HL-60 (cell line): ENCODE data around the gene HSPBAP1.

Experiments used
- POLR2AphosphoS5 ChIP-seq: IDR thresholded peaks from 2 replicates; pipeline ENCODE4 v1.6.1; 2012; ENCODE audit warnings: low read depth
- REST ChIP-seq: IDR thresholded peaks from 2 replicates; pipeline ENCODE4 v1.6.1; 2012; ENCODE audit warnings: low read depth; ENCODE audit not compliant: insufficient replicate concordance
- SPI1 ChIP-seq: IDR thresholded peaks from 2 replicates; pipeline ENCODE4 v1.6.1; 2012; ENCODE audit warnings: low read depth, mild to moderate bottlenecking, borderline replicate concordance
- TF ChIP-seq, protein P1 (sequence below): IDR thresholded peaks from one replicate; pipeline ENCODE4 v1.5.1; 2011; ENCODE audit warnings: low read length, control low read depth, inconsistent platforms; ENCODE audit not compliant: insufficient read depth

DNA sequence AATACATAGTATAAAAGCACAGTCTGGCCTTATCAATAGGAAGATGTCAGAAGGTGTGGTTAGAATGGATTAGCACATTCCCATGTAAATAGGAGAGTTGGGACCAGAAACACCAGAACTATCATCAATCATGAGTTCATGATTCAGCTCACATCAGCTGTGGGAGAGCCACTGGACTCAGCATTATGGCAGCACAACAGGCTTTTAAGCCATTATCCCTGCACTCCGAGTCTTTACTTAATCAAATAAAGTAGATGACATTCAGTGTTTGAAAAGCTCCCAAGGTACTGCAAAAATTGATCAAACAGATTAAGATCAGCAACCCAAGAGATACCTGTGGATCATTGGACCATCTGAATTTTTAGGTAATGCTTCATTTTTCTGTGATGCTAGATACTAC lies 88.3 kb downstream of the HSPBAP1 start:
- TF ChIP-seq, protein P1, sequence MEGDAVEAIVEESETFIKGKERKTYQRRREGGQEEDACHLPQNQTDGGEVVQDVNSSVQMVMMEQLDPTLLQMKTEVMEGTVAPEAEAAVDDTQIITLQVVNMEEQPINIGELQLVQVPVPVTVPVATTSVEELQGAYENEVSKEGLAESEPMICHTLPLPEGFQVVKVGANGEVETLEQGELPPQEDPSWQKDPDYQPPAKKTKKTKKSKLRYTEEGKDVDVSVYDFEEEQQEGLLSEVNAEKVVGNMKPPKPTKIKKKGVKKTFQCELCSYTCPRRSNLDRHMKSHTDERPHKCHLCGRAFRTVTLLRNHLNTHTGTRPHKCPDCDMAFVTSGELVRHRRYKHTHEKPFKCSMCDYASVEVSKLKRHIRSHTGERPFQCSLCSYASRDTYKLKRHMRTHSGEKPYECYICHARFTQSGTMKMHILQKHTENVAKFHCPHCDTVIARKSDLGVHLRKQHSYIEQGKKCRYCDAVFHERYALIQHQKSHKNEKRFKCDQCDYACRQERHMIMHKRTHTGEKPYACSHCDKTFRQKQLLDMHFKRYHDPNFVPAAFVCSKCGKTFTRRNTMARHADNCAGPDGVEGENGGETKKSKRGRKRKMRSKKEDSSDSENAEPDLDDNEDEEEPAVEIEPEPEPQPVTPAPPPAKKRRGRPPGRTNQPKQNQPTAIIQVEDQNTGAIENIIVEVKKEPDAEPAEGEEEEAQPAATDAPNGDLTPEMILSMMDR, result no peak
- TF ChIP-seq REST (no peak), POLR2AphosphoS5 (no peak), SPI1 (no peak)
